ENCODE data around the gene HOXC5. TPM values are rescaled to one million over a fixed set of nuclear protein-coding genes. Genes with fewer than 3 reads are reported as not detected.

HOXC5 gene
- total RNA-seq, 1 experiment from 2014 or later = 5.0 TPM

DNA sequence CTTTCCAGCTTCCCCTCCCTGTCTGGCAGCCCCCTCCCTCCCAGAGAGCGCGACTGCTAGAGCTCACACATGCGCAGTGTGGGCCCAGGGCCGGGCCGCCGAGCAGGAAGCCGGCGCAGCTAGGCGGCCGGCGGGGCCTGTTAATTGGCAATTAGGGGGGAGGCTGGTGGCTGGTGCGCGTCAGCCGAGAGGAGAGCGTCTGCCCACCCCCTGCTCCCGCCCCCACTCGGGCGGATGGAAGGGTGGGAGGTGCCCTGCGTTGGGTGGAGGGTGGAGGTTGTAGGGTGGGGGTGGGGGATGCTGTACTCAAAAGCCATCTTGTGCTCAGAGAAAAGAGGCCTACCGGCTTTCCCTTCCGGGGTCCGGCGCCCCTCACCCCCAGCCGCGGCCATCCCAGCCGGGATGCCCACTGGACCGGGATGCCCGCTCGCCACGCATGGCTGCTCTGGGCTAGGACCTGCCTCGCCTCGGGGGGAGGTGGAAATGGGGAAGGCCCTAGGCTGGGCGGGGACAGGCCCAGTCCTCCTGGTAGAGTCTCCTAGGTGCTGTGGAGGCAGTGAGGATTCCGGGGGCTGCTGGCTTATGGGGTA is 14.9 kb upstream of the HOXC5 start:
- Histone ChIP-seq H3K4me3 (ENCODE audit: low read depth in 2 of 2, low read length in 2 of 2) (peak overlapping the region; percentile 72 to 91), H3K27me3 (ENCODE audit: control insufficient read depth, insufficient read depth, low read length) (no peaks in the 10 kb centered on the region), H3K9me3 (ENCODE audit: control insufficient read depth, insufficient read depth, low read depth, low read length) (no peaks in the 10 kb centered on the region), H3K4me1 (ENCODE audit: control insufficient read depth, insufficient read depth, low read length) (peaks cover 60% of the 10 kb centered on the region), H3K27ac (ENCODE audit: low read length) (peak overlapping the region; percentile 94), H3K36me3 (ENCODE audit: control insufficient read depth, insufficient read depth, low read length) (peaks cover 2% of the 10 kb centered on the region; the same call in 1 of the 2 replicates)
- ATAC-seq (peak; percentile 72), DNase-seq (ENCODE audit: low read depth, low spot score) (peak; percentile 89)
- TF ChIP-seq POLR2AphosphoS5 (IDR thresholded peaks at IDR 0.05; ENCODE audit: low read depth, low read length) (peak; percentile 74), SIN3A (IDR thresholded peaks at IDR 0.05; ENCODE audit: borderline replicate concordance, insufficient read depth, low read depth, low read length) (no peak)
- BruUV-seq (replicated peaks) = no TSS peak
- ChIA-PET CTCF (interaction anchor here (0.6 to 1.1 kb wide), 6 partner anchors 12 to 235 kb away, joined by 3 to 14 read pairs (median 4); no protein-coding TSS in a partner anchor), POLR2A (interaction anchor here (0.5 to 1.5 kb wide), 7 partner anchors 8 to 186 kb away, joined by 3 to 17 read pairs (median 9); partner anchors contain the start of gene HOXC6)
- in situ Hi-C loops (cut with HindIII; ENCODE audit: low pct_unique_long_range_greater_than_20kb, low sequenced_read_pairs) (no loop called here), intact Hi-C loops (cut with micrococcal nuclease; ENCODE audit: unreplicated experiment) (no loop called here)

DNA sequence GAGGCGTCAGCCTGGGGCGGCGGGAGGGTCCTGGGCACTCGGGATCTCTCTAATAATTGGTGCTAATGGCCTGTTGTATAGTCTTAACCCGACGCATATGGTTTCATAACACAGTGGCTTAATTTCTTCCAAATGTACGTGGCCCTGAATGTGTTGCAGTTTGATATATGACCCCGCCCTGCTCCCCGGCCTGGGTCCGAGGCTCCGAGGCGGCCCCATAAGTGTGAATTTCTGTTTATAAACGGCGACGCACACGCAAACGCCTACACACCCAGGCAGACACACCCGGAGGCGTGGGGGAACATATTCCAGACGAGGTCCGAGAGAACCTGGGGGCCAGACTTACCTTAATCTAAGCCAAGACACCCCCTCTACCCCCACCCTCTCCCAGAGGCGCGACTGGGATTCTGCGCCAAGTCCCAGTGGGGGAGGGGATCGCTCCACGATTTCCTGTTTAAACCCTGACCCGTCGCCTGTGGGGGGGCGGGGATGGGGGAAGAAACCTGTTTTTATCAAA is 14.3 kb upstream of the HOXC5 start:
- Histone ChIP-seq H3K27ac (ENCODE audit: low read length) (peak overlapping the region; percentile 94), H3K4me3 (ENCODE audit: low read depth in 2 of 2, low read length in 2 of 2) (peak overlapping the region; percentile 72 to 91)

More for the DNA sequence above, 14.3 kb upstream of the HOXC5 start:
- Histone ChIP-seq H3K27me3 (ENCODE audit: control insufficient read depth, insufficient read depth, low read length) (no peaks in the 10 kb centered on the region), H3K36me3 (ENCODE audit: control insufficient read depth, insufficient read depth, low read length) (peaks cover 2% of the 10 kb centered on the region; the same call in 1 of the 2 replicates), H3K4me1 (ENCODE audit: control insufficient read depth, insufficient read depth, low read length) (peaks cover 60% of the 10 kb centered on the region), H3K9me3 (ENCODE audit: control insufficient read depth, insufficient read depth, low read depth, low read length) (no peaks in the 10 kb centered on the region)
- CTCF ChIA-PET = interaction anchor here (1.1 kb wide), 1 partner anchor 13 kb away, joined by 3 read pairs; no protein-coding TSS in a partner anchor
- no peak for DNase-seq (ENCODE audit: low read depth, low spot score)
- POLR2A ChIA-PET = no interaction called here
- in situ Hi-C loops (cut with HindIII; ENCODE audit: low pct_unique_long_range_greater_than_20kb, low sequenced_read_pairs) = no loop called here
- intact Hi-C loops (cut with micrococcal nuclease; ENCODE audit: unreplicated experiment) = no loop called here
- peak; percentile 23 for ATAC-seq
- TF ChIP-seq POLR2AphosphoS5 (IDR thresholded peaks at IDR 0.05; ENCODE audit: low read depth, low read length) (peak; percentile 76), SIN3A (IDR thresholded peaks at IDR 0.05; ENCODE audit: borderline replicate concordance, insufficient read depth, low read depth, low read length) (peak; percentile 53; the same call in 1 of the 2 replicates), TCF7L2 (IDR thresholded peaks at IDR 0.05; ENCODE audit: low read depth, low read length) (no peak)
- TF ChIP-seq, protein P1, sequence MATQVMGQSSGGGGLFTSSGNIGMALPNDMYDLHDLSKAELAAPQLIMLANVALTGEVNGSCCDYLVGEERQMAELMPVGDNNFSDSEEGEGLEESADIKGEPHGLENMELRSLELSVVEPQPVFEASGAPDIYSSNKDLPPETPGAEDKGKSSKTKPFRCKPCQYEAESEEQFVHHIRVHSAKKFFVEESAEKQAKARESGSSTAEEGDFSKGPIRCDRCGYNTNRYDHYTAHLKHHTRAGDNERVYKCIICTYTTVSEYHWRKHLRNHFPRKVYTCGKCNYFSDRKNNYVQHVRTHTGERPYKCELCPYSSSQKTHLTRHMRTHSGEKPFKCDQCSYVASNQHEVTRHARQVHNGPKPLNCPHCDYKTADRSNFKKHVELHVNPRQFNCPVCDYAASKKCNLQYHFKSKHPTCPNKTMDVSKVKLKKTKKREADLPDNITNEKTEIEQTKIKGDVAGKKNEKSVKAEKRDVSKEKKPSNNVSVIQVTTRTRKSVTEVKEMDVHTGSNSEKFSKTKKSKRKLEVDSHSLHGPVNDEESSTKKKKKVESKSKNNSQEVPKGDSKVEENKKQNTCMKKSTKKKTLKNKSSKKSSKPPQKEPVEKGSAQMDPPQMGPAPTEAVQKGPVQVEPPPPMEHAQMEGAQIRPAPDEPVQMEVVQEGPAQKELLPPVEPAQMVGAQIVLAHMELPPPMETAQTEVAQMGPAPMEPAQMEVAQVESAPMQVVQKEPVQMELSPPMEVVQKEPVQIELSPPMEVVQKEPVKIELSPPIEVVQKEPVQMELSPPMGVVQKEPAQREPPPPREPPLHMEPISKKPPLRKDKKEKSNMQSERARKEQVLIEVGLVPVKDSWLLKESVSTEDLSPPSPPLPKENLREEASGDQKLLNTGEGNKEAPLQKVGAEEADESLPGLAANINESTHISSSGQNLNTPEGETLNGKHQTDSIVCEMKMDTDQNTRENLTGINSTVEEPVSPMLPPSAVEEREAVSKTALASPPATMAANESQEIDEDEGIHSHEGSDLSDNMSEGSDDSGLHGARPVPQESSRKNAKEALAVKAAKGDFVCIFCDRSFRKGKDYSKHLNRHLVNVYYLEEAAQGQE (IDR thresholded peaks at IDR 0.05; ENCODE audit: insufficient read depth in 1 of 2, low read depth in 2 of 2, low read length in 1 of 2) = 0 out of 4 replicates have a peak, but pooled peaks of 1 of the 2 experiments have one; percentile 11
- TF ChIP-seq, protein P2, sequence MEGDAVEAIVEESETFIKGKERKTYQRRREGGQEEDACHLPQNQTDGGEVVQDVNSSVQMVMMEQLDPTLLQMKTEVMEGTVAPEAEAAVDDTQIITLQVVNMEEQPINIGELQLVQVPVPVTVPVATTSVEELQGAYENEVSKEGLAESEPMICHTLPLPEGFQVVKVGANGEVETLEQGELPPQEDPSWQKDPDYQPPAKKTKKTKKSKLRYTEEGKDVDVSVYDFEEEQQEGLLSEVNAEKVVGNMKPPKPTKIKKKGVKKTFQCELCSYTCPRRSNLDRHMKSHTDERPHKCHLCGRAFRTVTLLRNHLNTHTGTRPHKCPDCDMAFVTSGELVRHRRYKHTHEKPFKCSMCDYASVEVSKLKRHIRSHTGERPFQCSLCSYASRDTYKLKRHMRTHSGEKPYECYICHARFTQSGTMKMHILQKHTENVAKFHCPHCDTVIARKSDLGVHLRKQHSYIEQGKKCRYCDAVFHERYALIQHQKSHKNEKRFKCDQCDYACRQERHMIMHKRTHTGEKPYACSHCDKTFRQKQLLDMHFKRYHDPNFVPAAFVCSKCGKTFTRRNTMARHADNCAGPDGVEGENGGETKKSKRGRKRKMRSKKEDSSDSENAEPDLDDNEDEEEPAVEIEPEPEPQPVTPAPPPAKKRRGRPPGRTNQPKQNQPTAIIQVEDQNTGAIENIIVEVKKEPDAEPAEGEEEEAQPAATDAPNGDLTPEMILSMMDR (IDR thresholded peaks at IDR 0.05) = no peak
- no TSS peak for BruUV-seq (replicated peaks)

All from Panc1 (cell line).